Daoy (cell line): Measurements from ENCODE around the gene C7orf33. TPM values are rescaled to one million over a fixed set of nuclear protein-coding genes. Genes with fewer than 3 reads are reported as not detected.
A peak's percentile ranks its signal among the peaks of the same experiment; 100 is the strongest.
"Not testable (repeated sequence)": the region's sequence is repeated elsewhere in the genome, so short reads cannot be mapped to it uniquely, and the experiment has no call there.

Experiments used
- DNase-seq: peaks from one replicate; pipeline ENCODE4 v3.0.0-alpha.2; 2015; ENCODE audit warnings: low read depth
- total RNA-seq: library from RNA; depleted of rRNA; stranded (reverse); fragments of >200 nt; shearing (Covaris generic); gene quantifications from 2 replicates; pipeline ENCODE4 v1.2.3, GENCODE V29; 2014

Gene C7orf33
- total RNA-seq, 1 experiment from 2014 or later = not detected

DNA sequence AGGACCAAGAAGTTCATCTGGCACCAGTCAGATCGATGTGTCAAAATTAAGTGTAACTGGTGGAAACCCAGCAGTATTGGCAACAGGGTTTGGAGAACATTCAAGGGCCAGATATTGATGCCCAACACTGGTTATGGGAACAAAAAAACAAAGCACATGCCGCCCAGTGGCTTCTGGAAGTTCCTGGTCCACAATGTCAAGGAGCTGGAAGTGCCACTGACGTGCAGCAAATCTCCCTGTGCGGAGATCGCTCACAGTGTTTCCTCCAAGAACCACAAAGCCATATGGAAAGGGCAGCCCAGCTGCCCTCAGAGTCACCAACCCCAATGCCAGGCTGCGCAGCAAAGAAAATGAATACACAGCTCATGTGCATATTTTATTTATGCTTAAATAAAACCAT, 10.1 kb upstream of the C7orf33 start:
- no peak for DNase-seq

- no peak for DNase-seq
Measured at GRCh38 chr7:148581624-148582023, 8.9 kb upstream of the C7orf33 start.

DNA sequence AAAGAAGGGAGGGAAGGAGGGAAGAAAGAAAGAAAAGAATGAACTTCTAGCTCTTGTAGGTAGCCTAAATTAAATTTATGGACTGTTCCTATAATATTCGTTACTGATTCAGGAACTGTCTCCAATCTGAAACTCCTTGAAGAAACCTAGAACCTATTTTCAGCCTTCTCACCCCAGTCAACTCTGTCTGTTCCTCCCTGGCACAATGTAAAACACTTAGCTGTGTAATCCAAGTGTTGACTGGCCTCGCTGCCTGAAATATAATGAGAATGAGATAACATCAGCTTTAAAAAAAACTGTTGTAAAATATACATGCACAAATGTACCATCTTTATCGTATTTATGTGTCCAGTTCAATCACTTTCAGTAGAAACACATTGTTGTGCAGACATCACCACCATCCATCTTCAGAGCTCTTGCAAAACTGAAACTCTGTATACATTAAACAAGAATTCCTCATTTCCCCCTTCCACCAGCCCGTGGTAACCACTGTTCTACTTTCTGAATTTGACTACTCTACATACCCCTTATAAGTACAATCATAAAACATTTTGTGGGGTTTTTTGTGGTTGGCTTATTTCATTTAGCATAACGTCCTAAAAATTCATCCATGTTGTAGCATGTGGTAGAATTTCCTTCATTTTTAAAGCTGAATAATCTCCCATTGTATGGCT, 6.3 kb upstream of the C7orf33 start:
- no peak for DNase-seq

- DNase-seq = no peak
Measured at GRCh38 chr7:148585399-148585798, 5.2 kb upstream of the C7orf33 start.

GRCh38 chr7:148587076-148587475, 3.5 kb upstream of the C7orf33 start:
- no peak for DNase-seq

DNA sequence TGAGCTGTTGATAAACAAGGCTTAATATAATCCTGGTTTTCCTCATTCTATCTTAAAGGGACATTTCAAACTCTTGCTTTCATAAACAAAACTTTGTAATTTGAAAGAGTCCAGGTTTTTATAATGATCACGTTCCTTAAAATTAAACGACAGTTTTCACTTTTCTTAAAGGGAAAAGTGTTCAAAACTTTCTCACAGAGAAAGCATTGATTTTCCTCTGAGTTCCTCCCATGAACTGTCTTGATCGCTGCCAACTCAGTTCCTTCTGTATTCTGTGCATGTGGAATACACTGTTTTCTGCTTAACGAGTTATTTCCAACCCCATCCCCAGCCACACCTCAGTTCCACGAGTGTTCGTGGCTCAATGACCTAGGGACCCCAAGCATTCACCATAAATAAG, 2.4 kb upstream of the C7orf33 start:
- no peak for DNase-seq

GRCh38 chr7:148588670-148589131, 1.9 kb upstream of the C7orf33 start:
- no peak for DNase-seq

GRCh38 chr7:148589640-148590039, 926 bp upstream of the C7orf33 start:
- no peak for DNase-seq

DNA sequence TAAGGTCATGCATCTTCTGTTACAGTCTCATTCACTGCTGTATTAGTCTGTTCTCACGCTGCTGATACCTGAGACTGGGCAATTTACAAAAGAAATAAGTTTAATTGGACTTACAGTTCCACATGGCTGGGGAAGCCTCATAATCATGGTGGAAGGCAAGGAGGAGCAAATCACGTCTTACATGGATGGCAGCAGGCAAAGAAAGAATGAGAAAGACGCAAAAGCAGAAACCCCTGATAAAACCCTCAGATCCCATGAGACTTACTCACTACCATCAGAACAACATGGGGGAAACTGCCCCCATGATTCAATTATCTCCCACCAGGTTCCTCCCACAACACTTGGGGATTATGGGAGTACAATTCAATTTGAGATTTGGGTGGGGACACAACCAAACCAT, 5.8 kb downstream of the C7orf33 start:
- DNase-seq = not testable (repeated sequence)

DNA sequence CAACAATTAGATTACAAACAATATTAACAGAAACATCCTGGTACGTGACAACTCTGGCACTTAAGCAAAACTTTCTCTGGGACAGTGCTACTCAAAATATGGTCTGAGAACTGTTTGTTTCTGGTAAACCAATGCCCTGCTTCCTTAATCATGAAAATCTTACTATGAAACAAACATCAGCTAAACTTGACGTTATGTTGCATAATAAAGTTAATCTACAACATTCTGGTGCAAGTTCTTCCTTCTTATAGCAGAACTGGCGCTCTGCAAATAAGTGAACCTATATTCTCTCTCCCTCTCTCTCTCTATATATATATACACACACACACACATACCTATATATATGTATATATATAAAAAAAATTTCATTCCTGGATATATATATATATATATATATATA, 7.8 kb downstream of the C7orf33 start:
- no peak for DNase-seq

- DNase-seq = no peak
Measured at GRCh38 chr7:148605350-148605749, 14.8 kb downstream of the C7orf33 start.

DNA sequence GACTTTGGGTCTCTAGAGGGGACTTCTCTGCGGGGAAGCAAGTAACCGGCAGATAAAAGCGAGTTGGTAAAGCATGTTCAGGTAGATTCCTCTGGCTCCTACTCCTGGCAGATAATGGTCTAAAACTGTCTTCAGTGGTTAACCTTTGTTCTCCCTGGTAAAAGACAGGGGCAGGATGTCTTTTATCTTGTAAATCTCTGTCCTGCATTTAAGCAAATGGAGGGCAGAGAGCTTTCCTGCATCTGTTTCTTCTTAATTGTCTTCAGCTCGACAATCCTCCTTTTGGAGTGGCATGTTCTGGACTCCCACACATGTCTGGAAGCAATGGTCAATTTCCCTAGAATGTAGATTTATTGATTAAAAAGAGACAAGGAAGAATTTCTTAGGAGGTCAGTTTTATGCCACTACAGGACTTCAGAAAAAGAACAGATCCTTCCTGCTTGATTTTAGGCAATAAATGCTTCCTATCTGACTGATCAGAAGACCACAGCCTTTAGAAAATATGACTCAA, 16.6 kb downstream of the C7orf33 start:
- DNase-seq = no peak

DNA sequence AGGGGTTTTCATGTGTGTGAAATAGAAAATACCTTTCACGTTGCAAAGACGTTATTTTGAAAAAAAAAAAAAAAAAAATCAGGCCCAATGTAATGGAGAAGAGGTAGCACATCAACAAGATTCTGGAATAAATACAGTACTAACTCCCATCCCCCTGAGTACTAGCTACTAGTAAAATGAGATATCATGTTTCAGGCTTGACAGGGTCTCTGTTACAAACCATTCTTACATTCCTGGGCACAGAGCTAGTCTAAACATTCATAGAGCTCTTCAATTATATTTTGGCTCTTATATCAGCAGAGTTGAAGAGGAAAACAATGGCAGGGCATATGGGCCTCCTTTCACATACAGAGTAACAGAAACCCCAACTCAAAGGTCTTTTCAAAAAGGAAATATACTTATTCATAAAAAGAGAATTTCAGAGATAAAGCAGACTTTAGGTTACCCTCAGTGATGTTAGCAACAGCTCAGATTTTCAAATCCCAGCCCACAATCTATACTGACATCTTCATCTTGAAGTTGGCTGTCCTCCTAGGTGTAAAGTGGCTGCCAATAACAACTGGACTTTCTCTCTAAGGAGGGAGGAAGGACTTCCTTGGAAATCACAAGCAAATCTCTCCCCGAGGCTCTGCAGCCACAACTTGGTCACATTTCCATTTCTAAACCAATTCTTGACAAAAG, 18.6 kb downstream of the C7orf33 start:
- DNase-seq = peak; percentile 39

GRCh38 chr7:148611692-148612091, 21.1 kb downstream of the C7orf33 start:
- no peak for DNase-seq

- no peak for DNase-seq
Measured at GRCh38 chr7:148615085-148615730, 24.6 kb downstream of the C7orf33 start.

DNA sequence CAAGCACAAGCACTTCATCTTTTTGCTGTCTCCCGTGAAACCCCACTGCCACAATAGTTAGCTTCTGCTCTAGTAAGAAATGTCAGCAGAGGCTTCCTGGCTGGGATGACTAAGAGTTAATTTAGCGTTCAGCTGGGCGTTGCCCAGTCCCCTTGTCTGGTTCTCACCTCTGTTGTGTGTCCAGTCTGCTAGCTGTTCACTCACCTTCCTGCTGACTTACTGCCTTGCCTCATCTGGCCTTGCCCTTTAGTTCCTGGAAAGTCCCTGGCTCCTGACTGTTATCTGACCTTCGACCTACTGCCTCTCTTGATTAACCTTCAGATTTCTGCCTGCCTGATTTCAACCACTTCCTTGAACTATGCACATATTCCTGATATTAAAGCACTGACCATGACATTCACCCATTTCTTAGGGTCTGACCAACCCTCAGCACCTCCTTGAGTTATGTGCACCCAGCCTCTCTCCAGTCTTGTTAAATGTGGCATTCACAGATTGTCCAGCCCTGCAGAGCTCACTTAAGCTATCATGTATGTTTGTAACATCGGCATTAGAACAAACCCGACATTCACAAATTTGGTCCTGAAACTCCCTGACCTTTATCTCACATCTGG, 30.3 kb downstream of the C7orf33 start:
- peak; percentile 69 for DNase-seq

DNA sequence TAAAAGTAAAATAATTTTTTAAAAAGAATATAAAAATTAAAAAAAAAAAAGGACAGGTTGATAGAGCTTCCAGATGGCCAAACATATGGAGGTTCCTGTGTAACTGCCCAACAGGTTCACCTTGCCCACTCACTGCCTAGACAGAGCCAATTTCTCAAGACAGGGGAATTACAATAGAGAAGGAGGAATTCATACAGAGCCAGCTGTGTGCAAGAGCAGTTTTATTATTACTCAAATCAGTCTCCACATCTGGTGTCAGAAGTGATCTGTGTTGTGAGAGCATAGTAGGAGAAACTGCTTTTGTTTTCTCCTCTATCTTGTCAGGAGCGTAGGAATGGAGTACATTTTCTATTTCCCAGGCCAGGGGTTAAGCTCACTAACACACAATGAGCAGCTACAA, 31.0 kb downstream of the C7orf33 start:
- no peak for DNase-seq

- DNase-seq = no peak
Measured at GRCh38 chr7:148622887-148623585, 32.5 kb downstream of the C7orf33 start.

GRCh38 chr7:148623586-148624282, 33.2 kb downstream of the C7orf33 start:
- DNase-seq = peak; percentile 90

GRCh38 chr7:148624735-148625134, 34.2 kb downstream of the C7orf33 start:
- DNase-seq = no peak

GRCh38 chr7:148625342-148625741, 34.8 kb downstream of the C7orf33 start:
- no peak for DNase-seq
